NCI-H2227 treated with DMSO at 0.1 percent for 48 hours (cell line): ENCODE results near the gene EPB41L3.

Experiments used
- DNase-seq: peaks from one replicate; lab custom pipeline; 2025; lab: John Stamatoyannopoulos, UW

Gene EPB41L3

DNA sequence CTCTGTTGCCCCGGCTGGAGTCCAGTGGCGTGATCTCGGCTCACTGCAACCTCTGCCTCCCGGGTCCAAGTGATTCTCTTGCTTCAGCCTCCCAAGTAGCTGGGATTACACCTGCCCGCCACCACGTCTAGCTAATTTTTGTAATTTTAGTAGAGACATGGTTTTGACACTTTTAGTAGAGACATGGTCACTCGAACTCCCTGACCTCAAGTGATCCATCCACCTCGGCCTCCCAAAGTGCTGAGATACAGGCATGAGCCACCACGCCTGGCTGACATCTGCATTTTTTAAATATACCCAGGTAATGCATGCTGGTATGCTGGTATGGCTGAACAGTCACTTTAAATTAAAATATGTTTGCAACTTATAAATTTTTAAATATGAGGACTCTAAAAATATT is 91.9 kb downstream of the EPB41L3 start:
- DNase-seq: no peak

DNA sequence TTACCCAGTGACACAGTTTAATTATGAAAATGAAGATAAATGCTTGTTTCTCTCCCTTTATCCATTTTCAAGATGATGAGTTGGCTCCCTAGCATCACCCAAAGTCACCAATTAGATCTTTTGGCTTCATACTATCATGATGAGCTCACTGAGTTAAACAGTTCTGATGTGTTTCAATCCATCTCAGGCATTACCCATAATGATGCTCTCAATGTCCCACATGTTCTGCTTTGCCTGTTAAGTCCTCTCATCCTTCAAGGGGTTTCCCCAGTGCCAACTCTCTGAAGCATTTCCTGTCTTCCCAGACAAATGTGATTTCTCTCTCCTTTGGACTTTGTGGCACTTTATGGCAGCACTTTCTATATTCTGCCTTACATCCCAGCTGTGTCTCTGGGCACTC is 92.6 kb downstream of the EPB41L3 start:
- DNase-seq: no peak

DNA sequence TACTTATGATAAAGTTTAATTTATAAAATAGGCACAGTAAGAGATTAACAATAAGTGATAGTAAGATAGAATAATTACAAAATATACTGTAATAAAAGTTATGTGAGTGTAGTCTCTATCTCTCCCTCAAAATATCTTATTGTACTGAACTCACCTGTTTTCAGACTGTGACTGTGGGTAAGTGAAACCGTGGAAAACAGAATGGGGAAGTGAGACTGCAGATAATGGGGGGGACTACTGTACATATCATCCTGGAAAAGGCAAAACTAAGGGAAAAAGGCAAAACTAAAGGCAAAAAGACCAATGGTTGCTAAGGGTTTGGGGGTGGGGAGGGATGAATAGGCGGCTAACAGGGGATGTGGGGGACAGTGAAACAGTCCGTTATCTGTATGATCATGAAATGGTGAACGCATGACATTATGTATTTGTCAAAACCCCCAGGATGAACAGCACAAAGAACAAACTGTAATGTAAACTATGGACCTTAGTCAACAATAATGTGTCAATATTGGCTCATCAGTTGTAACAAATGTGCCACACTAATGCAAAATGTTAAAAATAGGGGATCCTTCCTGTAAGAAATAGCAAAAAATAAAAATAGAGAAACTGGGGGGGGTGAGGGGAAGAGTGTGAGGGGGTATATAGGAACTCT is 93.8 kb downstream of the EPB41L3 start:
- DNase-seq: no peak

DNA sequence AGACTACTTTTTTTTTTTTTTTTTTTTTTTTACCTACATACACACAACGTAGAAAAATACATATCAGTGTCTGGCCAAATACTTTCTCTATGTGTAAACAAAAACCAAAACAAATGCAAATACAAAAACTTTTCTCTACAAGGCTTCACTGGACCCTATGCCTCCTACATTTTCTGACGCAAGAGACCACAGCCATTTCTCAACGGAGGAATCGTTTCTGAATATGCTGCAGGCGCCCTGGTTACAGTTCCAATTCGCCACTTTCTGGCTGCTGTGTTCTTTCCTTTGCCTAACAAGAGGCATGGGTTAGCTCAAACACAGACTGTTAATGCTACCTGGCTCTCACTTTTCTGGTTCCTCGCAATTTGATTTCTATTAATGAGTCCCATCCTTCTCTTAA is 96.4 kb downstream of the EPB41L3 start:
- DNase-seq: no peak

GRCh38 chr18:5444847-5445246 is 99.0 kb downstream of the EPB41L3 start:
- no peak for DNase-seq

- no peak for DNase-seq
These were observed 99.5 kb downstream of the EPB41L3 start for GRCh38 chr18:5444269-5444668.

GRCh38 chr18:5439986-5440696 is 103.7 kb downstream of the EPB41L3 start:
- no peak for DNase-seq

- no peak for DNase-seq
These were observed 109.4 kb downstream of the EPB41L3 start for GRCh38 chr18:5434425-5434824.

DNA sequence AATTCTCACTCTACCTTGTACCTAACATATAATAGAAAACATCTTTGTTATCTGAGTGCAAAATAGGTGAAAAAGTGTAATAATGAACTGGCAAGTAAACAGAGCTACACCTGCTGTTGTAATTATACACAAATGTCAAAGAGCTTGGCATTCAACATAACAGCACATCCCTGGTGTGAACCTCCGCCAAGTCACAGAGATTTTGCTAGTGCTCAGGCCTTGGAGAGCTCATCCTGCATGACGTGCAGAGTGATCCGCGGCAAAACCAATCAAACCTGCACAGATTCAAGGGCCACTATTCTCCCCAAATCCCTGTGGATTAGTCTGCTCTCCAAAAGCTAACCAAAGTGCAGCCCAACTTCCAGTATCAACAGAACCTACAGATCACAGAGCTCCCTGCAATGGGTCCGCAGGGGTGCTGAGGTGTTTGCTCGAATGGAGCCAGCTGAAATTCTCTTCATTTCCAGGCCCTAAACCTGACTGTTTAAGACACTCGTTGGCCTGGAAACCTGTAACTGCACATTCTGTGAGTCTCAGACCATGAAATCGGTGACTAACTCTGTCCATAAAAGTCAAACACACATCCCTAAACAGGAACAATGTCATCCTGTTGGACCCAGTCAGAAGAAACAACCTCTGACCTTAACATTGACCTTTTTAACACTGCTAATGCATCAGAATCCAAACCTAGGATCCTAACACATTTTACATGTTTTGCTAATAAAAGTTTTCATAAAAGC is 111.8 kb downstream of the EPB41L3 start:
- DNase-seq: no peak

- DNase-seq: no peak
These were observed 113.7 kb downstream of the EPB41L3 start for GRCh38 chr18:5430131-5430530.

DNA sequence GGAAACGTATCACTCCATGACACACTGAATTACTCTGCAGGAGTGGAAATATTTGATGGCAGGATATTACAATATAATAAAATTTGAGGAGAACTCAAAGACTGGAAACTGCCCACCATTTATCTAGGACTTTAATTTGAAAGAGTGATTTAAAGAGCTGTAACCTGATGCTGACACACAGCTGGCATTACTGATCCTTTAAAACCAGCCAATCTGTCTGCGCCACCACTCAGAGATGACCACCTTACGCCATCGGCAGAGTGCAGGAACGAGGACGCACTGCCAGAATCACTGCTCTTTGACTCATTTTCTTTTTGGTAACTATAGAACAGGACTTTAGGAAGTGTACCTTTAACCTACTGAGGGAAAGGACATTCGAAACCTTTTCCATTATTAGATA is 114.1 kb downstream of the EPB41L3 start:
- no peak for DNase-seq

DNA sequence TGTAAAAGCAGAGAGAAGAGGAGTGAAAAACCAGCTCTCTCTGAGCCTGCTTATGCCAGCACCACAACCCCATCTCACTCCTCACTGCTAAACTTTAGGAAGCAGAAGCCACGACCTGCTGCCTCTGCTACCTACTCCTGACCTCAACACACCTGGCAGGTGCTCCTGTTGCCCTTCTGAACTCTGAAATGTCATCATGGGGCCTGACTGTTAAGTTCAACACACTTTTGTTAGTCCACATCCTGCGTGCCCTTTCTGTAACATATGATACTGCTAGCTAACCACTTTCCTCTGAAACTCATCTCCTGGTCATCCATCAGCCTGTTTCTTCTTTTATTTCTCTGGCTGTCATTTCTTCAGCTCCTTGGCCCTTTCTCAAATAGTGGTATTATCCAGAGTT is 118.1 kb downstream of the EPB41L3 start:
- DNase-seq: no peak

- DNase-seq: no peak
These were observed 118.7 kb downstream of the EPB41L3 start for GRCh38 chr18:5424903-5425664.

DNA sequence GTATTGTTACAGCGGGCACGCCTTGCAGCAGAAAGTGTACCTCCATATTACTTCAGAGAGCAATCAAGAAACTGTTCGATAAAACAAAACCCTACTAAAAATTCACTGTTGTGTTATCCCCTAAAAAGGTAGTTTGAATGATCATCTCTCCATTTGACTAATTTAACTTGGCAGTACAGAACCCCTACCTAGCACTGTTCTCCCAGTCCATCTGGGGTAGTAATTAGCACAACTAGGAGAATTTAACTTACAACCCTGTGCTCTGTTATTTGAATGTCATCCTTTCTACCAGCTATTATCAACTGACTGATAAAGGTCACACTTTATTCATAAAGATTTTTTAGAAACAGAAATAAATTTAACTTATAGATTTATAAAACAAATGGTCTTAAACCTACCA is 121.2 kb downstream of the EPB41L3 start:
- DNase-seq: no peak

GRCh38 chr18:5421981-5422380 is 121.8 kb downstream of the EPB41L3 start:
- no peak for DNase-seq

DNA sequence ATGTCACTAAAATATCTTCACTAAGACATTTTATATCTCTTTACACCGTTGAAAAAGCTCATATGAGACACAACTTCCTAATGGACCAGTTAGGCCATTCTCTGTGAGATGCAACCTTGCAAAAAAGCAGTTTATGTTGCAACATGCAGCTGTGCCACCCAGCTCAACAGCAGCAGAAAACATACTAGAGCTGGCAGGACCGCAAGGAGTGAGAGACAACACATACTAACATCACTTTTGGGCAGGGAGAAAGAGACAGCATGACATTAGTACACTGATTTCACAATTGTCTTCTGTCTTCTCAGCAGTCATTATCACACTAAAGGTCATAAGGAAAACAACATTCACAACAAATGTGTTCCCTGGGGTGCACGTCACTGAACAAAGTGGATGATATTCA is 122.9 kb downstream of the EPB41L3 start:
- no peak for DNase-seq

DNA sequence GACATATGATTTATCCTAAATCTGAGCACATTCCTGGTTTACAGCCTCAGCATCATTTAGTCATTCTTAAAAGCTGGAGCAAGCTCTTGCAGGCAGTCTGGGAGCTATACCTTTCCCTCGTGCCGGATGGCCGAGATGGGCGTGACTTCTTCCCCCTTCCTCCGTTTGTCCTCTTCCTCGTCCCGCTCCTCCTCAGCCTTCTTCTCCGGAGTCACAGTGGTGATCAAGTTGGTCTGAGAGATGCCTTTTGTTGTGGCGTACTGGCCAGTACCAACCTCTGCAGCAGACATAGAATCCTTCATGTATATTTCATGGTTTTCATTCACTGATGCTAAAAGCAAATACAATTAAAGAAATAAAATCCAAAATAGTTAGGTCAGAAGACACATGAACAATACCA is 124.2 kb downstream of the EPB41L3 start:
- no peak for DNase-seq

DNA sequence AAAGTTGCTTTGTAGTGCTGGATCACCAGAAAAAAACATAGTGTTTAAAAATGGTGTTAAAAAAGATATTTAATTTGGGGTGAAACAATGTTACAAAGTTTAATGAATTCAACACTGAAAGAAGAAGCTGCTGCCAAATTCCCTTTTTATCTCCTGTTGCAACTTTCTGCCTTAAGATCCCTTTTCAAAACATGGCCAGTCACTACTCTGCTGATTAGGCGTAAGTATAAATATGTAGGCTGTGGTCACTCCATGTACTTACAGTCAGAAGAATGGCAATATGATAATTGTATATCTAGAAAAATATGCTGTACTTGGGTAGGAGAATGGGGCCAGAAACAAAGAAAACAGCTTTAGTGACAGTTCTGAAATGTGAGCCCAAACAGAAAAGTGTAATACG is 124.8 kb downstream of the EPB41L3 start:
- no peak for DNase-seq

- no peak for DNase-seq
These were observed 126.5 kb downstream of the EPB41L3 start for GRCh38 chr18:5417342-5417741.

- DNase-seq: no peak
These were observed 127.7 kb downstream of the EPB41L3 start for GRCh38 chr18:5416112-5416511.

DNA sequence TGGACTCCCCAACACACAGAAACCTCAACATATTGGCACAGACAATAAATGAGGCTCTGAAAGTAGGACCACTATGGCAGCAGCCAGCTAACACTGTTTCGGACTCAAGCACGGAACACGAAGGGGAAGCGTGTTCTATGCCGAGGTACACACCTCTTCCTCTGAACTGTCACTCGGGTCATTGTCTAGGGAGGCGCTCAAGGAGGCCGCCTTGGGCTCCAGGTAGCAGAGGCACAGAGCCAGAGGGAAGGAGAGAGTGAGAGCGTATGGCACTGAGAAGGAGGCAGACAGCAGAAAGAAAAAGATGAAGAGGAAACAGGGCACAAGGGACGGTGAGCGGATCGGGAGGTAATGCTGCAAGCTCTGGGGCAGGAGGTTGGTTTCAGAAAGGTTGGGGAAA is 128.1 kb downstream of the EPB41L3 start:
- DNase-seq: no peak

DNA sequence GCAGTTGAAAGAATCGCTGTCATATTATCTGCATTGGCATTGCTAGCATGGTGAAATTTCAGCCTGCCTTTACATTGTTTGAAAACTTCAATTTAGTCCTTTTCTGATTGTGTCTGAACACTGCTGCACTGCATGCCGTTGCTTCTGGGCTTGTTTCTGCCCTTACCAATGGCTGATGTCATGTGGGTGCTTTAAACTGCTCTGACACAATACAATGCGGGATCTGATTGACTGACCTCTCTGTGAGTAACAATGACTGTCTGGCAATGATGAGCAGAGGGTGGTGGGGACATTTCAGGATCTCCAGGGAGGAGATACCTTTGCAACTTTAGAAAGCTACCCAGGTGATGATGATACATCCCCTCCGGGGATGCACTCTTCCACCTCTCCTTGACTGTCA is 128.8 kb downstream of the EPB41L3 start:
- DNase-seq: no peak

DNA sequence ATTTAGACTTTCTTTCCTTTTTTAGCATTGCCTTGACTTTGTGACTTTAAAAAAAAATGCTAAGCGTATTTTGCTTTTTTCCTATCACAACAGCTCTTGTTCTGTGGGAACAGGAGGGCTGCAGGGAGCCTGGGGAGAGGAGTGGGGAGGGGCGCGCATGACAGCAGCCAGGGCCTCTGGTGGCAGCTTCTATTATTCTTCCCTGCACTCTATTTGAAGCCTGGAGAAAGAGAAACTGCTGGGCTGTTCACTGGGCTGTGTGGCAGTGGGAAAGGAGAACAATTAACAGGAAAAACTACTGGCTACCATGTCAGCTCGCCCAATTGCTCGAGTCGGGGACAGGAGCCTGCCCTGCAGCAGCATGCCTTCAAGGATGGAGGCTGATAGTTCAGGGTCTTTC is 129.3 kb downstream of the EPB41L3 start:
- no peak for DNase-seq
